HG03103 (cell line): Measurements from ENCODE around the gene CLINT1.

ENCODE experiments used
- ATAC-seq: cut with Tn5 transposase; IDR thresholded peaks from one replicate; pipeline ENCODE4 v1.9.1; 2021; ENCODE audit warnings: low read depth; ENCODE audit not compliant: unreplicated experiment

CLINT1 gene

DNA sequence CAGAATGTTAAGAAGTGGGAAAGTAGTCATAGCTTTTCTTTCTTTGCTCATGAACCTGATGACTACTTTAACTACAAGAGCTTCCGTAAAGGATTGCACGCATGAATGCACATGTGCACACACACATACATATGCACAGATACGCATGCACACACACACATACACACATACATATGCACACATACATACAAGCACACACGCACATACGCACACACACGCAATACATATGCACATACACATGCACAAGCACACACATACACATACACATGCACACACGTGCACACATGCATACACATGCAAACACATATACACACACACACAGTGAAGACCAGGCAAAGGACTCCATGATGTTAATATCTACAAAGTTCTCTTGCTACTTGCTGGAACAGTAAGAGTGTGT lies 92.5 kb downstream of the CLINT1 start:
- ATAC-seq = no peak

DNA sequence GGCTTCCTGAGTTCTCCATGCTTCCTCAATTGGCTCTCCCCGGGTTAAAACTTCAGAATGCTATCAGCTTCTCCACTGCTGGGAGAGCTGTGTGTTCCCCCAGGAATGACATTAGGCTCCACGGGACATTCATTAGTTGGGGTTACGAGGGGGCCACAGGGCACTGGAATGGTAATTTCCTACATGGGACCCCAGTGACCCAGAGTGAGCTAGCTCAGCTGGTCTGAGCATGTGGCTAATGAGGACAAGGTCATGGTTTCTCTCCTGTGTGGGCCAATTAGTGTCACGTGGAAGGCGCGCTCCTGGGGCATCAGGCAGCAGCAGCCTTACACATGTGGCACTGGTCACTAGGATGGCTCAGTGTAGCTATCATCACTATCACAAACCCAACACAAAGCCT lies 94.4 kb downstream of the CLINT1 start:
- no peak for ATAC-seq

DNA sequence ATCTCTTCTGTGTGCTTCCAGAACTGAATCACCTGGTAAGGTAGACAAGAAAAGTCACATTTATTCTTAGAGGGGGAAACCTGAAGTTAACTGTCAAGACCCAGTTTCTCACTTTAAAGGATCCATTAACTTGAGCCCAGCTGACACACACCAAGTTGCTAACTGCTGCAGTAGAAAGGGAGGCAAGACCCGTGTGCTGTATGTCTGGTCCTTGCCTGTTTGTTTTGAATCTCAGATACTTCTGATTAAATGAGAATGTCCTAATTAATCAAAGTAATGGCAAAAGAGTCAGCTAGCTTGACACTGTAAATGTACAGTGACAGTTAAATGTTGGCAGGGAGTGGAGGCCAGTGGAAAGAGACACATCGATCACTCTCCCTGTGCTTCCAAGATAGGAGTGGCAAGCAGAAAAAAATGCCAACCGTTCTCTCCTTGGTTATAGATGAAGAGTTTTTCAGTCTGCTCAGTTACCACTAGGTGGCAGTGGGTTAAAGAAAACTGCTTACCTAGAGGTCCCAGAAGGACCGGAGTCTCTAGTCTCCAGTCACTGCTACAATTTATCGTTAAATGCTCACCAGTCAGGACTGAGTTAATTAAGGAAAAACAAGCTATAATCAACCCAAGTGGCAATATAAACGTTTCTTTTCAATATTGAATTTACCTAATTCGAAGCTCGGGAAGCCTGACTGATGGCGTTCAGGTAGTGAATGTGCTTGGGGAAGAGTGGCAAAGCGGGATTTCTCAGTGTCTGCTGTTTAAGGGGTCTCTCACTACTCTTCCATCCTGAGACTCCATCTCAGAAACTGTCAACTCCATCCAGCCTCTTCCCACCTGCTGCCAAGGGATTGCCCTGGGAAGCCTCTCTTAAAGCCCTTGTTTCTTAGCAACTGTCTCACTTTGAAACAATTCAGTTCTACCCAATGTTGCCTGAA lies 97.0 kb downstream of the CLINT1 start:
- ATAC-seq = peak; percentile 79

DNA sequence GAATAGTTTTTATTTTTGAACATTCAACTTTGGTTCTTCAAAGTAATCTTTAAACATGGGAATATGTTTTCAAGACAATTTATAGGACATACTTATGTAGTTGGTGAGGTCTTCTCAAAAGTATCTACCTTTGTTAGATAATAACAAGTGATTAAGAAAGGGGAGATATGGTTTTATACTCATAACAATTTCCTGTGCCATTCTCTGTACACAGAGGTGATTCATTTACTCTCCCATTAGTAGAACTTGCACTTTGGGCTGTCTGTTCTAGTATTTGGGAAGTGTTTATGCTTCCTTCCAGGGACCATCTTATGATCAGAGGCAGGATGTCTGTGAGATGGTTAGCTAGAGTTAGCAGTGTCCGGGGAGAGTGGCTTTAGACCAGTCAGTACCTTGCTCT lies 100.2 kb downstream of the CLINT1 start:
- no peak for ATAC-seq

DNA sequence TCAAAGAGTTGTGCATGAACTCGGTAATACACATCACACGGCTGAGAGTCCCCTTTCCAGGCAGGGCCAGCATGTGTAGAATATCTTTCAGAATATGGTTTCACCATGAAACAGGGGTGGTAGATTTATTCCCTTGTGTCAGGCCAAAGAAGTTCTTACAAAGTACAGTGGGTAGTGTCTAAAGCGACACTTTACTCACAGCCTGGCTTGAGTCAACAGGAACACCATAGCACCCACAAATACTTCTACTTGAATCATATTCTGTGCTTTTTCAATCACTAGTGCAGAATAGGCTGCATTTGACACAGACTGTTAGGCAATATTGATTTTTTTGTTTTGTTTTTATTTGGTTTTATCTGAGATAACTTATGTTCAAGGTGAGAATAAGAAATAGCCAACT lies 102.8 kb downstream of the CLINT1 start:
- ATAC-seq = no peak

DNA sequence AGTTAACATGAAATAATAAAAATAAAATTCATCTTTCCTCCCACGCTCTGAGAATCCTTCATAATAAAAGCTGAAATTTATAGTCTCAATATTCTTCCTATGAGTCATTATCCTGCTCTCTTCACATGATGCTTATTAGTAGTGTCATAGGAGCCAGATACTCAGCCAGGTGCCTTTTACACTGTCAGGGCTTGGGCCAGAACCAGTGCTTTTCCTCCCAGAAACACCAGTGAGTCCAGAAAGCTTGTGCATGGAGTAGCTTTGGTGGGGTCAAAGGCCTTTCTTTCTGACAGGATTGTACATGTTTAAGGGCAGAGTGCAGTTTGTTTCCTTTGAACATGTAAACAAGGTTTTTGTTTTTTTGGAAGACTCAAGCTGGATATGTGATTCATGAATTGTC lies 108.6 kb downstream of the CLINT1 start:
- no peak for ATAC-seq

DNA sequence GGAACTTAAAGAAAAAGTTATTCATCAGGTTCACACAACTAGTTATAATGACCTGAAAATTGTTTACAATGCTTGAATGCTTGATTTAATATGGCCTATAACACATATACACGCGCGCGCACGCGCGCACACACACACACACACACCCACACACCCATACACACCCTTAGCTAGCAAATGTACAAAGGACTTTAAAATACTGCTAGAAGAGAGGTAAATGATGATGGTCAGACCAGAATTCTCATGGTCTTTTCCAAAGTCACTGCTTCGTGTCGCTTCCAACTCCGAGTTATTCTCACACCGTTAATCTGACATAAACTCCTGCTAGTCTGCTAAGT lies 109.5 kb downstream of the CLINT1 start:
- no peak for ATAC-seq

DNA sequence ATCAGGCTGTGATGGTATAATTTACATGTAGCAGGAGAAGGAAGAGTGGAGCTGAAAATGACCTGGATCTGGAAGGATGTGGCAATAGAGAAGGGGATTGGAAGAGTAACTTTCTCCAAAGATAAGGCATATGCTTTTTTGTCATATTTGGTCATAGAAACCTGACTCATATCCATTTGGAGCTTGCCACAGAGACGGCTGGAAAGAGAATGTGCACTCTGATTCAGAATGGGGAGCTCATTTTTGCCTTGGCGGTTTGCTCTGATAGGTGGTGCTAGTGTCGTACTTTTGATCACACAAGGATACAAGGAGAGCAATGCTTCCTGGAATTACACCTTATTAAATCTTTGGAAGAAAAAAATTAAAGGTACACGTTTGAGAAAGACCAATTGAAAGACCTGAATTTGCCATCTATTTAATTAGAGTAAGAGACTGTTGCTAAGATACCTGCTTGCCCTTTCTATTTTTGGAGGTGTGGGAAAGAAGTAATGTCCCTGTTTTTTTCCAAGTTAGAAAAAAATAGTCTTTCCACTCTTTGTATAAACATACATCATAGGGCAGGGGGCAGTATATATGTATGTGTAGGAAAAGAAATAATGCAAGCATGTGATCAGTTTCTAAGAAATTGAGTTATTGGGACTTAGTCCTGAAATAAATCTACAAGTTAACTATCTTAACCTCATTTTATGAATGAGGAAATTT lies 110.0 kb downstream of the CLINT1 start:
- no peak for ATAC-seq

DNA sequence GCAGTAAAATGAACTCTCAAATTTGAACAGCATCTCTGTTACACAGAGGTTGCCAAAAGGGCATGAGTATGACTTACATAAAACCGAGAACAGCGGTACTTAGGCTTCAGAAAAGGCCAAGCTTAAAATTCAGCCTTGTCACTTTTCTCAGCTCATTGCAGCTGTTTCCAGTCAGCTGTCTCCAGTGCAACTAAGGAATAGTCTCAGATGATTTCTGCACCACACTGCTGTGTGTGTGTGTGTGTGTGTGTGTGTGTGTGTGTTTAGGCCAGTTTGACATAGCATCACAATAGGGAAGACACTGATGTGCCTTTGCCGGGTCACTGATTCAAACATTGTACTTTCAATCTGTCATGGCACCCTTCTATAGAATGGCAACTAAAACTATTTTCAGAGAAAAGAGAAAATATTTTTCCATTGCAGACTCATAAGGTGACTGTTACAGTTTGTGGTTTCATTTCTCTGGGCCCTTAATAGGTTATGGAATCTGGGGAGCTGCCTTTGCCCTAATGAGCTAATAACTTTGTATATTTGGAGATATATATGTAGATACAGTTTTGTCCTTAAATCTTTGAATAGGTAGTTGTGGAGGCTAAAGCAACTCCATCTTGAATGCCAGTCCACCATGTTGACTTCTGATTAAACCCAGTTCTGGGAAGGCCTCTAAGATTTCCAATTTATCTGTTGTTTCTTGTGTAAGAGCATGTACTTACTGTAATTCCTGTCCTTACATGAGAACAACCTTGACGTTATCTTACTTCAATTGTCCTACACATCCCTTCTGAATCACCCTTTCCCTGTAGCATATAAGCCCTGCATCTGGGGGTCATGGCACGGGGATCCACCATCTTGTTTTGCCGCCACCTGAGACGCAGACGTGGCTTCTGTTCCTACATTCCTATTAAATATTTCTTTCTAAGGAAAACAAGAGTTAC lies 110.9 kb downstream of the CLINT1 start:
- no peak for ATAC-seq

DNA sequence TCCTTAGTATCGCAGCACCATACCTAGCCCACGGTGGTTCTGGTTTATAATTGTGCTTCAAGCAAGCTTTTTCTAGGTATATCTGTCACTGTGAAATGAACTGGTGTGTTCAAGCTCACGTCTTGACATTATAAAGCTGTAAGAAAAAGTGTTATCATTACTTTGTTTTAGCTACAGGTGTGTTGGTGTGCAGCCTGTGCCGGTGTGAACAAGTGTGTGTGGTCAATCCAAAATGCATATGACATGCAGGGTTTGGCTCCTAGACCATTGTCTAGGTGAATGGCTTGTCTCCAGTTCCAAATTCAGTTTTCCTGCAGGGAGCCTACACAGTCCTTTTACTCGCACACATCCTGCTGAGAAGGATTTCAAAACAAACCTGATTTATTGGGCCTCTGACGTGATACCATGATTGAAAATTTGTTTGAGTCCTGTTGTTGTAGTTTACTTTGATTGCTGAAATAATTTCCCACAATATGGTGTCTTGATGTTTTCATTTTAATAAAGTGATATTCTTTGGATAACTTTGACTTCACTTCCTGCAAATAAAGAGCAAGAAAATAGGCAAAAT lies 111.7 kb downstream of the CLINT1 start:
- no peak for ATAC-seq

DNA sequence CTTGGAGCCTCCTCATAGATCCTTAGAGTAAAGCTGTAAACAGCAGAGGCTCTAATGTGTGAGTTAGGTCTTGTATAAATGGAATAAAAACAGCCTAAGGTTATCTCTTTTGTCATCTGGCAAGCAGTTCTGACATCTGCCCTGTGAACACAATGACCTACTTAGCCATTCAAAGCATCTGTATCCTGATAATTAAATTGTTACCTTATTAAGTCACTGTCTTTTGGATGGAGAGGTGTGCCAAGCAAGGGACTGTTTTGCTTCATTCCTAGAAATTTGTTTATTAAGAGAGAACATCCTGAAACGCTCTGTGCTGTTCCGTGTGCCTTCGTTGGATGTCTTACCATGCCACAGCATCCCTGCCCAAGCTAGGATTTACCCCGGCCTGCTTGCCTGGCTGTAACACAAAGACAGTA lies 113.9 kb downstream of the CLINT1 start:
- ATAC-seq = no peak

DNA sequence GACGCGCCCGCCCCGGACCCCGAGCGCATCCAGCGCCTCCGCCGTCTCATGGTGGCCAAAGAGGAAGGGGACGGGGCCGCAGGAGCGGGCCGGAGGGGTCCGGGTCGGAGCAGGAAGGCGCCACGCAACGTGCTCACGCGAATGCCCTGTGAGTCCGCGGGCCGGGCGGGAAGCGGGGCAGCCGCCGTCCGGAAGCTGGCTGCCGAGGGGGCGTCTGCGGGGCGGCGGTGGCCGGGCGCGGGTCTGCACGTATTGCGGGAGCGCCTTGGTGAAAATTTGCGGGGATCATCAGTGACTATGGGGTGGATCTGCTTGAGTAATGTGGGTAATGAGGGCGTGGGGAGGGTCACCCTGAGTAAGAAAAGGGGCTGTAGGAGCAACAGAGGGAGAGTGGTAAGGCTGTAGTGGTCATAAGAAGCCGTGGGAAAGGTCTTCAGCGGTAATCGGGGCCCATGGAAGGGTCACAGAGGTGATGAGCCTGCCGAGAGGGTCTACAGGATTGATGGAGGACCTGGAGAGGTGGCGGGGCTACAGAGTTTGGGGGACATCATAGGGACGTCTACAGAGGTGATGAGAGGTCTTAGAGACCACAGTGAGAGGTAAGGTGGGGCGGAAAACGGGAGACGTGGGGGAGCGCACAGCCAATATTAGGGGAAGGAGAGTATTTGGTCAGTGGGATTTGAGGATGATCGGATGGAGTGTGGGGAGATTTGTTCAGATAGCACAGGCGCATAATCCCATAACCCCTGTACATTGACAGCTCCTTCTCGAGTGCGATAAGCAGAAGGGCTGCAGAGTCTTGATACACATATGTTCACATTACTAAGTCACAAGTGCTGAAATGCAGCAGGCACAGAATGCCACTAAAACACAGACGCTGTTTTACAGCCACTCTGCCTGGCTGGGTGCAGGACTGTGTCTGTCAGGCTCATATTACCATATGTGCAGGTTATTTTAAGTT lies 114.6 kb downstream of the CLINT1 start:
- ATAC-seq = peak; percentile 19

DNA sequence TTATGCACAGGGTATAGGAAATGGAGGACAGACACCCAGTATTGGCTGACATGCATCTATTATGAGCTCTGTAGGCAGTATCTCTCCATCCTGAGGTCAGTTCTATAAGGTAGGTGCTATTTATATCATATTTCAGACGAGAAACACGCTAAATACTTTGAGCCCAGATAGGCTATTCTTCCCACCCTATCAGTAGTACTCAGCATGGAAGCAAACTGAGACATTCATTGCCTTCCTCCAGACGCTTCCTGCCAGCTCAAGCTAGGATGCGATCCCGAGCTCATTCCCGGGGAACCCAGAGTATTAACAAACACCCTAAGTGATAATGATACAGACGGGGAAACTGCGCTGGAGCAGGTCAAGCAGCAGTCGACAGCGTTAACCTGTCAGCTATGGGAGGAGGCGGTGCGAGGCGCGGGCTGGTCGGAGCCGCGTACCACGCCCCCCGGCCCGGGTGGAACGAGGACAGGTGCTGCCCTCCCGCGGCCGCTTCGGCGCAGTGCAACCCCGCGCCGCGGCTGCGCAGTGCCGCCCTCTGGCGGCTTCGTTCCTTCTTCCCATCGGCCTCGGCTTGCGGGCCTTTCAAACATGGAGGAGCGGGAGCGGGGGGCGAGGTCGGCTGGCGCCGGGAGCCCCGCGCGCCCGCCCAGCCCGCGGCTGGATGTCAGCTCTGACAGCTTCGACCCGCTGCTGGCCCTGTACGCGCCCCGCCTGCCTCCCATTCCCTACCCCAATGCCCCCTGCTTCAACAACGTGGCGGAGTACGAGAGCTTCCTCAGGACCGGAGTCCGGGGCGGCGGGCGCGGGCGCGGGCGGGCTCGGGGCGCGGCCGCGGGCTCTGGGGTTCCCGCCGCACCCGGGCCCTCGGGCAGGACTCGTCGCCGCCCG lies 115.5 kb downstream of the CLINT1 start, which contains the start of gene LSM11:
LSM11 (plus strand) TSS at position 550 of the 888 bp plus-strand sequence; CDS start at position 589, 39 bp downstream.
- peak; percentile 91 for ATAC-seq

DNA sequence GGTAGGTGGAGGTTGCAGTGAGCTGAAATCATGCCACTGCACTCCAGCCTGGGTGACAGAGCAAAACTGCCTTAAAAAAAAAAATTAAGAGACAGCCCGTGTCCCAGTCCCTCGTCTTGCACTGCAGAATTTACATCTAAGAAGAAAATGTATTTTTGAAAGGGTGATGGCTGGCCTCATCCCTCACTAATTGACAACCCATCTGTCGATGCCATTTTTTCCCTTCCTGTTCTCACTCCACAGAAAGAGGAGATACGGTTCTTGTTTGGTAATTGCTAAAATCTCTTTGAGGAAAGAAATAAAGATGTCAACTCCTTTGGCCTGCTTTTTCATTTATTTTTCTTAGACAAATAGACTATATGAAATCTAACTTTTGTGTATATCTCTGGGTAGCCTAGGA lies 117.8 kb downstream of the CLINT1 start:
- no peak for ATAC-seq

DNA sequence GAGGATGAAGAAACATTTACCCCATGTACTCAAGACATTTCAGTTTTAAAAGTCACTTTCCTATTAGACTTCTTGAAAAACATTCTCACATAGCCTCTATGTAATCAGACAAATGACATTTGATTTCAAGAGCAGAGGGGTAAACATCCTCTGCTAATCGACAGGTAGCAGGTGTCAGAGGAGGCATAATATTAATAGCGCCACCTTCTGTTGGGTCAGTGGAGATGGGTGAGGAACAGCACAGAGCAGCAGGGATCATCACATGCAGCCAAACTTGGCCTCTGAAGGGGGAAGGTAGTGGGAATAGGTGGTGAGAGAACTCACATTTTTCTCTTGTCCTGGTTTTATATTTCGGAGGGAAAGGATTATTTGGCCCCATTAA lies 118.7 kb downstream of the CLINT1 start:
- ATAC-seq = no peak

DNA sequence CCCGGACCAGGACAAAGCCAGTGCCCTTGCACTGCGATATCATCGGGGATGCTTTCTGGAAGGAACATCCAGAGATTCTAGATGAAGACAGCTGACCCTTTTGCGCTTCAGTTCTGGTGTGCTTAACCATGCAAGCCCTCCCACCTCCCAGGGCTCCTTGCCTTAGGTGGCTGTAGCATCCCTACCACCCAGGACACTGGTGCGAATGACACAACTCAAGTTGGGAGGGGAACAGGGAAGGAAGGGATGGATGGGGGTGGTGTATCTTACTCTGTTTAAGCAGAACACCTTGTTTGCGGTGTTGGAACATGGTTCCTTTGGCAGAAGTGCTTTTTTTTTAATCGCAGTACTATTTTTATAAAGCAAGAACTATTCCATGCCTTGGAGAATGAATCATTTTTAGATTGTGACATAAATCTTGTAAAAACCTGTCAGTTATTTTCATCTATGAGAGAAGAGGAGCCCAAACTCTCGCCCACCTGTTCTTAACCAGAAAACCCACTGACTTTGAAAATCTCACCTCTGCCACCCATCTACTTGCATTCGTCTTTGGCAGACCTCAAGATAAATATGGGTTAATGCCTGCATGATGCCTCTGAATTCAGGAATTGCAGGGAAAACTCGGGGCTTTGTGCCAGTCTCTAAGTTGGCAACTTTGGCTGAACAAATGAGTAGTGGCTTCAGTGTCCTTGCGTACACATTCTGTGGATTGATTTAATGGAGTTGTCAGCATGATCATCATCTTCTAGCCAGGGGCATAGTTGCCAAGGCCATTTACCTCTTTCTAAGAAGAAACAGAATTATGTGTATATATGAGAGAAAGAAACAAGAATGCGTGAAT lies 119.3 kb downstream of the CLINT1 start:
- no peak for ATAC-seq

DNA sequence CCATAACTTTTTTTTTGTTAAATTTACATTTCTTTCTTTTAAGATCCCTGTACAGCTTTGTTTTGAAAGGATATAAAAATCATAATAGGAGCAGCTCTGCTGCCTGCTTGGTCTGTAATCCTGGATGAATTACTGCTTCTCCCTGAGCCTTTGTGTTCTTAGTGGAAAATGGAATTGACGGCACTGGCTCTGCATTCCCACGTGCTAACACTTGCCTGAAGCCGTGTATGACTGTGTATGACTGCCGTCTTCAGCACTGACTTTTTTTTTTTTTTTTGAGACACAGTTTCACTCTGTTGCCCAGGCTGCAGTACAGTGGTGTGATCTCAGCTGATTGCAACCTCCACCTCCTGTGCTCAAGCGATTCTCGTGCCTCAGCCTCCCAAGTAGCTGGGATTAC lies 123.0 kb downstream of the CLINT1 start:
- ATAC-seq = no peak
